Measurements from ENCODE around the gene CUL9.

GRCh38 chr6:43268355-43268700 lies 86.3 kb downstream of the CUL9 start:
- TF ChIP-seq CTCF (conservative IDR thresholded peaks at IDR 0.05 in 1 of 2, IDR thresholded peaks at IDR 0.05 in 1 of 2; ENCODE audit: extremely low read depth in 1 of 2, insufficient read depth in 1 of 2, low read depth in 1 of 2, low read length in 2 of 2): no peak
- TF ChIP-seq EZH2 (IDR thresholded peaks at IDR 0.05; ENCODE audit: borderline replicate concordance, low read length): no peak
